Osteoblast (primary cell): Measurements from ENCODE around the gene NBPF1. TPM values are rescaled to one million over a fixed set of nuclear protein-coding genes. Genes with fewer than 3 reads are reported as not detected.
"Not testable (repeated sequence)": the region's sequence is repeated elsewhere in the genome, so short reads cannot be mapped to it uniquely, and the experiment has no call there.

Experiments used
- DNase-seq: peaks from one replicate; pipeline ENCODE4 v3.0.0; 2011; ENCODE audit warnings: low spot score, mixed read lengths; ENCODE audit not compliant: insufficient read length; ENCODE audit errors: missing footprints
- H2AFZ ChIP-seq: 2 replicates; pipeline ENCODE4 v1.6.0; 2011; ENCODE audit warnings: mild to moderate bottlenecking, low read length
- H3K27ac ChIP-seq: 2 replicates; pipeline ENCODE4 v1.5.1; 2011; ENCODE audit warnings: mild to moderate bottlenecking, low read depth, low read length, moderate library complexity
- H3K27me3 ChIP-seq: 2 replicates; pipeline ENCODE4 v1.6.0; 2012; ENCODE audit warnings: mild to moderate bottlenecking, control low read depth, inconsistent platforms, low read length, moderate library complexity; ENCODE audit not compliant: insufficient read depth
- H3K36me3 ChIP-seq: 2 replicates; pipeline ENCODE4 v1.5.1; 2011; ENCODE audit warnings: mild to moderate bottlenecking, low read length, control low read depth, moderate library complexity; ENCODE audit not compliant: insufficient read depth
- H3K4me1 ChIP-seq: 2 replicates; pipeline ENCODE4 v1.5.1; 2011; ENCODE audit warnings: mild to moderate bottlenecking, low read length, control low read depth, moderate library complexity; ENCODE audit not compliant: insufficient read depth
- H3K4me2 ChIP-seq: 2 replicates; pipeline ENCODE4 v1.6.0; 2011; ENCODE audit warnings: mild to moderate bottlenecking, low read length; ENCODE audit not compliant: insufficient read depth
- H3K4me3 ChIP-seq: fragments of 200-600 bp; sonication (generic); 3 replicates; pipeline ENCODE4 v1.5.1; 2012; ENCODE audit warnings: mild to moderate bottlenecking, low read length, inconsistent platforms; ENCODE audit not compliant: insufficient read depth
- H3K79me2 ChIP-seq: 2 replicates; pipeline ENCODE4 v1.6.0; 2012; ENCODE audit warnings: mild to moderate bottlenecking, low read length, control low read depth, inconsistent platforms; ENCODE audit not compliant: insufficient read depth
- H3K9me3 ChIP-seq: 2 replicates; pipeline ENCODE4 v1.5.1; 2011; ENCODE audit warnings: low read depth, low read length, control low read depth
- H4K20me1 ChIP-seq: 2 replicates; pipeline ENCODE4 v1.6.0; 2012; ENCODE audit warnings: mild to moderate bottlenecking, low read length, control low read depth; ENCODE audit not compliant: insufficient read depth
- small RNA-seq: library from RNA; depleted of rRNA; stranded (forward); fragments of <200 nt; gene quantifications from one replicate; pipeline ENCODE3, GENCODE V24; 2012
- total RNA-seq: library from RNA; depleted of rRNA; stranded (reverse); fragments of >200 nt; gene quantifications from 2 replicates; pipeline ENCODE4 v1.2.3, GENCODE V29; 2012

Gene NBPF1
- total RNA-seq, 1 donor: 54.6 TPM

DNA sequence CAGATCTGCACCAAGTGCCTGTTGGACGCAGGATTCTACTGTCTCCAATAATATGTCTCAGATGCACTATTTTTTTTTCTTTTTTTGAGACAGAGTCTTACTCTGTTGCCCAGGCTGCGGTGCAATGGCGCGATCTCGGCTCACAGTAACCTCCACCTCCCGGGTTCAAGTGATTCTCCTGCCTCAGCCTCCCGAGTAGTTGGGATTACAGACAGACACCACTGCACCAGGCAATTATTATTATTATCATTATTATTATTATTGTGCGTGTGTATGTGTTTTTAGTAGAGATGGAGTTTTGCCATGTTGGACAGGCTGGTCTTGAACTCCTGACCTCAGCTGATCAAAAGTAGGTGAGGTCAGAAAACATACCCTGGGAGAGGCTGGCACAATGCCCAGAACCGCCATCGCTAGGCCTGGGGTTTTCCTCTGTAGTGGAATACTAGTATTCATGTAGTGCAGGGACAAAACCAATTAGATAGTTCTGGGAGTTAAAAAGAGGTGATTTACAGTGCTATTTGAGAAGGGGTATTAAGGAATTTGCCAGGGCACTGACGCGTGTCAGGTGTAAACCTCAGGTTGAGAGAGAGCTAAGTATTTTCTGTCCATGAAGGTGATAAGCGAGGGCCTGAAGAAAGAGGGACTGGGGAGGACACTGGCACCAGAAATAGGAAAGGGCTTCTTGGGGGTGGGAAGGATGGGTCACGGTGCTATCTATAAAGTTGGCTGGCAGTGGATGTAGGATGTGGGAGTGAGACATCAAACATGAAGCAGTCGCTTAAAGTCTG lies 100.5 kb downstream of the NBPF1 start:
- not testable (repeated sequence) for H3K27me3 ChIP-seq, H4K20me1 ChIP-seq, H3K4me3 ChIP-seq, H3K4me1 ChIP-seq, DNase-seq, H3K36me3 ChIP-seq, H3K4me2 ChIP-seq, H3K79me2 ChIP-seq, H3K9me3 ChIP-seq, H3K27ac ChIP-seq, H2AFZ ChIP-seq

Small RNA genes lying within 50 kb of the gene (small RNA-seq; reads per million reads assigned to genes)
- not detected for gene RNU1-1
- gene RNU1-6P: not detected

Other genes with a start within 250 kb of the NBPF1 start
- gene SZRD1, start 246.3 kb downstream of the NBPF1 start, total RNA-seq: 63.6 and 66.2 TPM in 2 replicates
- gene SPATA21, start 176.1 kb downstream of the NBPF1 start, total RNA-seq: not detected in 2 replicates
- 76.0 and 76.3 TPM in 2 replicates for gene NECAP2, start 172.8 kb downstream of the NBPF1 start, total RNA-seq
- gene RNU1-1, start 99.3 kb downstream of the NBPF1 start, total RNA-seq: under 0.01 TPM in 1 of 2 replicates, not detected in the other
- under 0.01 TPM in 1 of 2 replicates, not detected in the other for gene RNU1-3, start 53.4 kb upstream of the NBPF1 start, total RNA-seq
- gene RNU1-4, start 127.0 kb upstream of the NBPF1 start, total RNA-seq: under 0.01 TPM in 1 of 2 replicates, not detected in the other